ENCODE results near the gene CATSPERE.

DNA sequence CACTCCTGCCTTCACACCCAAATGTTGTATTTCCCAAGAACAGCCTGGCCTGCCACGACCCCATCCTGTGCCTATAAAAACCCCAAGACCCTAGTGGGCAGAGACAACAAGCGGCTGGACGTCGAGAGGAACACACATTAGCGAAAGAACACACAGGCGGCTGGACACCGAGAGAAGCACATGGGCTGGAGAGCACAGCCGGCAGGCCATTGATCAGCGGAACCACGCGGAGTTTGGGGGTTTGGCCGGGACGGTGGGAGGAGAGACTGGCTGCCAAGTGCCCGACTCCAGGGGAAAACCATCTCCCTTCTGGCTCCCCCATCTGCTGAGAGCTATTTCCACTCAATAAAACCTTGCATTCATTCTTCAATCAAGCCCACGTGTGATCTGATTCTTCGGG is 181.5 kb downstream of the CATSPERE start:
- TF ChIP-seq POLR2A (IDR thresholded peaks at IDR 0.05) (no peak), CTCF (IDR thresholded peaks at IDR 0.05 in 4 of 5, conservative IDR thresholded peaks at IDR 0.05 in 1 of 5) (no peak)
